ENCODE results near the gene S100A8. TPM values are rescaled to one million over a fixed set of nuclear protein-coding genes. Genes with fewer than 3 reads are reported as not detected.

Gene S100A8
- total RNA-seq, 4 donors from 2014 or later: 13.6 to 129 (median 20.6) TPM

GRCh38 chr1:153362187-153362775 lies 28.6 kb downstream of the S100A8 start:
- no peak for TF ChIP-seq CTCF (IDR thresholded peaks at IDR 0.05; ENCODE audit: low read depth)

DNA sequence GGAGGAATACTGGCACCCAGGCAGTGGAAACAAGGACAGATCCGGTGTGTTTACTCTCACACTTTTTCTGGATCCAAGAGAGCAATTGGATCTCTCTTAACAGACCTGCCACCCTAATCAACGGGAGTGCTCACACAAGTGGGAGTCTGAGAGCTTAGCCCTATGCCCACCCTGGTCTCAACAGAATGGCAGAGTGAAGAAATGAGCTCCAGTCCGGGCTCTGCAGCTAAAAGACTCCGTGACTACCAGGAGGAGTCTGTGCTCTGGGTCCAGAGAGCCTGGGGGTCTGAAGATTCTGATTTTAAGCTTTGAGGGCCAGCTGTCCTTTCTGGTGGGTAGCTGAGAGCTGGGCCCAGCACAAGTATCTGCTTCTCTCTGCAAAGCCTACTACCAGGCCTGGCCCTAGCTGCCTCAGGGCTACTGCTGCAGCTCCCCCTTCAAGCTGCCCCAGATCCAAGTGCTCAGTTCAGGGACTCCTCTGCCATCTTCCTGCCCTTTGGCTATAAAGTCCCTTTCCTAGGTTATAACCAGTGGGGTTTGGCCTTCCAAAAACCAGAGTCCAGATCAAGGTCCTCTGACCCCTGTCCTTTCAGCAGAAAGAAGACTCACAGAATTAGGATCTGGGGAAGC lies 29.3 kb downstream of the S100A8 start:
- TF ChIP-seq CTCF (IDR thresholded peaks at IDR 0.05; ENCODE audit: low read depth): no peak

DNA sequence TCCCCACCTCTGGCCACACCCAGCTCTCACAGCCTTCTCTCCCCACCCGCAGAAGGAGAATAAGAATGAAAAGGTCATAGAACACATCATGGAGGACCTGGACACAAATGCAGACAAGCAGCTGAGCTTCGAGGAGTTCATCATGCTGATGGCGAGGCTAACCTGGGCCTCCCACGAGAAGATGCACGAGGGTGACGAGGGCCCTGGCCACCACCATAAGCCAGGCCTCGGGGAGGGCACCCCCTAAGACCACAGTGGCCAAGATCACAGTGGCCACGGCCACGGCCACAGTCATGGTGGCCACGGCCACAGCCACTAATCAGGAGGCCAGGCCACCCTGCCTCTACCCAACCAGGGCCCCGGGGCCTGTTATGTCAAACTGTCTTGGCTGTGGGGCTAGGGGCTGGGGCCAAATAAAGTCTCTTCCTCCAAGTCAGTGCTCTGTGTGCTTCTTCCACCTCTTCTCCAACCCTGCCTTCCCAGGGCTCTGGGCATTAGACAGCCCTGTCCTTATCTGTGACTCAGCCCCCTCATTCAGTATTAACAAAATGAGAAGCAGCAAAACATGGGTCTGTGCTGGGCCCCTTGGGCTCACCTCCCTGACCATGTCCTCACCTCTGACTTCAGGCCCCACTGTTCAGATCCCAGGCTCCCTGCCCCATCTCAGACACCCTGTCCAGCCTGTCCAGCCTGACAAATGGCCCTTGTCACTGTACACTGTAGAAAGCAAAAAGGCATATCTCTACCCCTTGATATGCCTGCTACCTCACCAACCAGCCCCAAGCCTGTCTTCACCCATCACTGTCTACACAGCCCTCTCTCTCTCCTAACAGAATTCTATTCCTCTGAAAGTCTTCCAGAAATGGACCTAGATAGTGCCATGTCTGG lies 30.0 kb downstream of the S100A8 start:
- TF ChIP-seq CTCF (IDR thresholded peaks at IDR 0.05; ENCODE audit: low read depth): no peak

DNA sequence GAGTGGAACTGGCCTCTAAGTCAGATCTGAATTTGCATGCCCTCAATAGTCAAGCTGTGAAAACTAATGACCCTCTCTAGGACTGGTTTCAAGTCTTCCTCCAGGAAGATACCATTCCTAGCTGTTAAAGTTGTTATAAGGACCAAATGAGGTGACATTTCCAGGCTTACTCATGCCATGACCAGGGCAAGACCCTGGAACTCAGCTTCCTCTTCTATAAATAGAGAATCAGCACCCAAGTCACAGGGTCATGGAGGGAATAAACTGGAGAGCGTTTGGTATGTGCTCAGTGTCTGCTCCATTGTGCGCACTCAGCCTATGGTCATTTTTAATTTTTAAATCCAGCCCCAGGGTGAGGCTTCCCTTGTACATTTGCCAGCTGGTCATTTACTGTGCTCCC lies 30.7 kb downstream of the S100A8 start:
- no peak for TF ChIP-seq CTCF (IDR thresholded peaks at IDR 0.05; ENCODE audit: low read depth)

- no peak for TF ChIP-seq CTCF (IDR thresholded peaks at IDR 0.05; ENCODE audit: low read depth)
Observed at GRCh38 chr1:153359241-153359640, 31.6 kb downstream of the S100A8 start.

DNA sequence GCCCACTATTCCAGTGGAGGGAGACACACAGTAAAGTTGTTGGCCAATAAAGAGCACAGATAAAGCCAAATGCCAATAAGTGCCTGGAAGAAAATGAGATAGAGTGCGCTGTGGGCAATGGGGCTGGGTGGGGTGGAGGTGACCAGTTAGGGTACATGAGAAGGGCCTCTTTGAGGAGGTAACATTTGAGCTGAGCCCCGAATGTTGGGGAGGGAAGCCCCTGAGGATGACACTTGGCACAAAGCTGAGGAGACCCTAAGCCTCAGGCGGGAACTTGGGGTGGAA lies 32.2 kb downstream of the S100A8 start:
- no peak for TF ChIP-seq CTCF (IDR thresholded peaks at IDR 0.05; ENCODE audit: low read depth)

Measured in subcutaneous adipose tissue (tissue), 4 donors.